ENCODE measurements around the gene JAZF1.

- TF ChIP-seq, protein P1, sequence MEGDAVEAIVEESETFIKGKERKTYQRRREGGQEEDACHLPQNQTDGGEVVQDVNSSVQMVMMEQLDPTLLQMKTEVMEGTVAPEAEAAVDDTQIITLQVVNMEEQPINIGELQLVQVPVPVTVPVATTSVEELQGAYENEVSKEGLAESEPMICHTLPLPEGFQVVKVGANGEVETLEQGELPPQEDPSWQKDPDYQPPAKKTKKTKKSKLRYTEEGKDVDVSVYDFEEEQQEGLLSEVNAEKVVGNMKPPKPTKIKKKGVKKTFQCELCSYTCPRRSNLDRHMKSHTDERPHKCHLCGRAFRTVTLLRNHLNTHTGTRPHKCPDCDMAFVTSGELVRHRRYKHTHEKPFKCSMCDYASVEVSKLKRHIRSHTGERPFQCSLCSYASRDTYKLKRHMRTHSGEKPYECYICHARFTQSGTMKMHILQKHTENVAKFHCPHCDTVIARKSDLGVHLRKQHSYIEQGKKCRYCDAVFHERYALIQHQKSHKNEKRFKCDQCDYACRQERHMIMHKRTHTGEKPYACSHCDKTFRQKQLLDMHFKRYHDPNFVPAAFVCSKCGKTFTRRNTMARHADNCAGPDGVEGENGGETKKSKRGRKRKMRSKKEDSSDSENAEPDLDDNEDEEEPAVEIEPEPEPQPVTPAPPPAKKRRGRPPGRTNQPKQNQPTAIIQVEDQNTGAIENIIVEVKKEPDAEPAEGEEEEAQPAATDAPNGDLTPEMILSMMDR (IDR thresholded peaks at IDR 0.05; ENCODE audit: low read length), result no peak
- TF ChIP-seq EZH2 (IDR thresholded peaks at IDR 0.05; ENCODE audit: borderline replicate concordance, low read length), result no peak
Measured at GRCh38 chr7:28112012-28112411, 68.6 kb downstream of the JAZF1 start.

Measured in OCI-LY1 (cell line).